Fibroblast of peridontal ligament (primary cell): ENCODE measurements around the gene MED12L.

Source experiments
- DNase-seq: peaks from one replicate; pipeline ENCODE4 v3.0.0-alpha.2; 2010; ENCODE audit errors: extremely low read depth

MED12L gene

GRCh38 chr3:151320131-151320530 lies 234.7 kb downstream of the MED12L start:
- DNase-seq = no peak

GRCh38 chr3:151321526-151321925 lies 236.1 kb downstream of the MED12L start:
- DNase-seq = no peak

GRCh38 chr3:151322511-151322910 lies 237.0 kb downstream of the MED12L start:
- DNase-seq = no peak

GRCh38 chr3:151327571-151328198 lies 242.2 kb downstream of the MED12L start:
- peak; percentile 62 for DNase-seq

GRCh38 chr3:151328298-151328995 lies 243.0 kb downstream of the MED12L start:
- peak; percentile 57 for DNase-seq

GRCh38 chr3:151329363-151329762 lies 243.9 kb downstream of the MED12L start, which contains the start of gene P2RY13:
TSS of gene P2RY13 (minus strand) at chr3:151329549. CDS start at chr3:151329528, 21 bp downstream.
- DNase-seq = no peak

GRCh38 chr3:151330379-151330778 lies 244.9 kb downstream of the MED12L start:
- no peak for DNase-seq

- DNase-seq = peak; percentile 62
Observed at GRCh38 chr3:151330899-151331298, 245.4 kb downstream of the MED12L start.

GRCh38 chr3:151331696-151332095 lies 246.2 kb downstream of the MED12L start:
- DNase-seq = no peak

GRCh38 chr3:151345859-151346258 lies 260.4 kb downstream of the MED12L start:
- DNase-seq = peak; percentile 84

- DNase-seq = no peak
Observed at GRCh38 chr3:151346292-151346691, 260.8 kb downstream of the MED12L start.

GRCh38 chr3:151347432-151347831 lies 262.0 kb downstream of the MED12L start:
- no peak for DNase-seq

GRCh38 chr3:151350656-151351055 lies 265.2 kb downstream of the MED12L start:
- no peak for DNase-seq

GRCh38 chr3:151351219-151351618 lies 265.8 kb downstream of the MED12L start:
- DNase-seq = no peak

GRCh38 chr3:151351648-151352047 lies 266.2 kb downstream of the MED12L start:
- DNase-seq = no peak

GRCh38 chr3:151356794-151357462 lies 271.5 kb downstream of the MED12L start:
- peak; percentile 15 for DNase-seq

- DNase-seq = no peak
Observed at GRCh38 chr3:151357463-151357850, 272.0 kb downstream of the MED12L start.

- peak; percentile 46 for DNase-seq
Observed at GRCh38 chr3:151362751-151363174, 277.3 kb downstream of the MED12L start.

GRCh38 chr3:151366993-151367392 lies 281.5 kb downstream of the MED12L start:
- no peak for DNase-seq

GRCh38 chr3:151367448-151367847 lies 282.0 kb downstream of the MED12L start:
- peak; percentile 48 for DNase-seq

GRCh38 chr3:151371526-151371925 lies 286.1 kb downstream of the MED12L start:
- DNase-seq = peak; percentile 64

- DNase-seq = peak; percentile 63
Observed at GRCh38 chr3:151372063-151372820, 286.8 kb downstream of the MED12L start.
